ENCODE results near the gene EXOC3L1. TPM values are rescaled to one million over a fixed set of nuclear protein-coding genes. Genes with fewer than 3 reads are reported as not detected.
A peak's percentile ranks its signal among the peaks of the same experiment; 100 is the strongest.

The EXOC3L1 gene
- total and polyA plus RNA-seq, 2 of the 13 experiments (the other 11 are each of a cell fraction or from before 2014, with no cell fraction given), result 0.12 TPM; not detected in 1

DNA sequence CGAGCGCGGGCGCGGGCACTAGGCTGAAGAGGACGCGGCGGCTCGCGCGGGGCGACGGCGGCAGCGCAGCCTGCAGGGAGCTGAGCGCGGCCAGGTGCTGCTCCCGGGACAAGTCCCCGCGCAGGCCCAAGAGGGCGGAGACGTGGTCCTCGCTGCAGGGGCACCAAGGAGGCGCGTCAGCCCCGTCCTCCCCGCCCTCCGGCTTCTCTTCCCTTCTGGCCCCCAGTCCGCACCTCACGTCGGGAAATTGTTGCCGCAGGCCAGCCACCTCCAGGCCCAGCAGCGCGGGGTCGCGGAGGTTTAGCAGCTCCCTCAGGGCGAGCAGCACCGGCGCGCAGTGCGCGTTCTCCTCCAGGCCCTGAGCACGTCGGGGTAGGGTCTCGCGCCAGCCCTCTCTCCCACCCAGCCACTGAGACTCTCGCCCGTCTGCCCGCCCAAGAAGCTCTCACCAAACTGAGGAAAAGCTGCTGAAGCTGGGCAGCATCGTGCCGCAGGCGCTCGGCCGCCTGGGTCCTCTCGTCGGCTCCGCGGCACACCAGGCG is 5.4 kb downstream of the EXOC3L1 start:
- no TSS peak for BruUV-seq (replicated peaks)
- DNase-seq (ENCODE audit: low spot score) (no peak), ATAC-seq (peak; percentile 50), FAIRE-seq (no peak)
- Histone ChIP-seq H3K4me3 (replicated peaks in 1 of 3; ENCODE audit: insufficient read depth in 1 of 3, low read depth in 2 of 3, low read length in 3 of 3) (peak overlapping the region; percentile 72 to 98 (median 82)), H3K4me1 (ENCODE audit: insufficient read depth, low read length) (peaks cover 43% of the 10 kb centered on the region), H4K20me1 (ENCODE audit: insufficient read depth, low read length) (no peaks in the 10 kb centered on the region), H2AFZ (ENCODE audit: low read length) (no peak overlapping the region), H3K4me2 (ENCODE audit: low read depth, low read length) (peak overlapping the region; percentile 96), H3K9ac (ENCODE audit: insufficient read depth, low read depth, low read length) (peak overlapping the region; percentile 93), H3K79me2 (ENCODE audit: insufficient read depth, low read length) (no peaks in the 10 kb centered on the region), H3K36me3 (replicated peaks in 1 of 2; ENCODE audit: control insufficient read depth in 1 of 2, insufficient read depth in 2 of 2, low read length in 2 of 2) (no peaks in the 10 kb centered on the region), H3K9me3 (ENCODE audit: low read length) (no peaks in the 10 kb centered on the region), H3K27me3 (ENCODE audit: control insufficient read depth in 1 of 2, insufficient read depth in 2 of 2, low read length in 2 of 2) (peaks cover 6 to 7% of the 10 kb centered on the region in 2 experiments; a peak in 2 of 5 replicates), H3K27ac (ENCODE audit: extremely low read length, insufficient read depth, low read length) (peak overlapping the region; percentile 82)
- CTCF ChIA-PET (ENCODE audit: low intra/inter-chr PET ratio, low total read pairs), result interaction anchor here (0.8 to 2.7 kb wide), 6 partner anchors 10 to 229 kb away, joined by 3 to 28 read pairs (median 4); no protein-coding TSS in a partner anchor
- WGBS (ENCODE audit: low lambda C conversion rate), result 45% methylated on average over 20 of the region's 59 CpGs
- intact Hi-C loops (cut with micrococcal nuclease; ENCODE audit: unreplicated experiment) (no loop called here), in situ Hi-C loops (cut with HindIII; ENCODE audit: extremely low pct_ligation_motif_present, low pct_unique_long_range_greater_than_20kb) (no loop called here)
- POLR2A ChIA-PET, result interaction anchor here (1.0 to 2.8 kb wide), 9 partner anchors 11 to 166 kb away, joined by 4 to 18 read pairs (median 5); partner anchors contain the start of genes CBFB, FBXL8, FHOD1 and NOL3
- TF ChIP-seq, protein P1, sequence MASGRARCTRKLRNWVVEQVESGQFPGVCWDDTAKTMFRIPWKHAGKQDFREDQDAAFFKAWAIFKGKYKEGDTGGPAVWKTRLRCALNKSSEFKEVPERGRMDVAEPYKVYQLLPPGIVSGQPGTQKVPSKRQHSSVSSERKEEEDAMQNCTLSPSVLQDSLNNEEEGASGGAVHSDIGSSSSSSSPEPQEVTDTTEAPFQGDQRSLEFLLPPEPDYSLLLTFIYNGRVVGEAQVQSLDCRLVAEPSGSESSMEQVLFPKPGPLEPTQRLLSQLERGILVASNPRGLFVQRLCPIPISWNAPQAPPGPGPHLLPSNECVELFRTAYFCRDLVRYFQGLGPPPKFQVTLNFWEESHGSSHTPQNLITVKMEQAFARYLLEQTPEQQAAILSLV (CRISPR knock-in tag; IDR thresholded peaks at IDR 0.05; ENCODE audit: borderline replicate concordance), result 0 out of 2 replicates have a peak, but pooled peaks have one; percentile 5
- TF ChIP-seq ZNF616 (CRISPR knock-in tag; IDR thresholded peaks at IDR 0.05; ENCODE audit: low read depth) (0 out of 2 replicates have a peak, but pooled peaks have one; percentile 32), TOPORS (CRISPR knock-in tag; IDR thresholded peaks at IDR 0.05) (0 out of 2 replicates have a peak, but pooled peaks have one; percentile 3), HES4 (CRISPR knock-in tag; IDR thresholded peaks at IDR 0.05; ENCODE audit: borderline replicate concordance) (peak; percentile 86; the same call in 1 of the 2 replicates), RAD21 (CRISPR knock-in tag; IDR thresholded peaks at IDR 0.05) (0 out of 2 replicates have a peak, but pooled peaks have one; percentile 10), LCORL (IDR thresholded peaks at IDR 0.05) (no peak), LCORL (CRISPR knock-in tag; IDR thresholded peaks at IDR 0.05) (no peak), IRX3 (CRISPR knock-in tag; IDR thresholded peaks at IDR 0.05; ENCODE audit: borderline replicate concordance, low read depth) (0 out of 2 replicates have a peak, but pooled peaks have one; percentile 14)
- TF ChIP-seq, protein P2, sequence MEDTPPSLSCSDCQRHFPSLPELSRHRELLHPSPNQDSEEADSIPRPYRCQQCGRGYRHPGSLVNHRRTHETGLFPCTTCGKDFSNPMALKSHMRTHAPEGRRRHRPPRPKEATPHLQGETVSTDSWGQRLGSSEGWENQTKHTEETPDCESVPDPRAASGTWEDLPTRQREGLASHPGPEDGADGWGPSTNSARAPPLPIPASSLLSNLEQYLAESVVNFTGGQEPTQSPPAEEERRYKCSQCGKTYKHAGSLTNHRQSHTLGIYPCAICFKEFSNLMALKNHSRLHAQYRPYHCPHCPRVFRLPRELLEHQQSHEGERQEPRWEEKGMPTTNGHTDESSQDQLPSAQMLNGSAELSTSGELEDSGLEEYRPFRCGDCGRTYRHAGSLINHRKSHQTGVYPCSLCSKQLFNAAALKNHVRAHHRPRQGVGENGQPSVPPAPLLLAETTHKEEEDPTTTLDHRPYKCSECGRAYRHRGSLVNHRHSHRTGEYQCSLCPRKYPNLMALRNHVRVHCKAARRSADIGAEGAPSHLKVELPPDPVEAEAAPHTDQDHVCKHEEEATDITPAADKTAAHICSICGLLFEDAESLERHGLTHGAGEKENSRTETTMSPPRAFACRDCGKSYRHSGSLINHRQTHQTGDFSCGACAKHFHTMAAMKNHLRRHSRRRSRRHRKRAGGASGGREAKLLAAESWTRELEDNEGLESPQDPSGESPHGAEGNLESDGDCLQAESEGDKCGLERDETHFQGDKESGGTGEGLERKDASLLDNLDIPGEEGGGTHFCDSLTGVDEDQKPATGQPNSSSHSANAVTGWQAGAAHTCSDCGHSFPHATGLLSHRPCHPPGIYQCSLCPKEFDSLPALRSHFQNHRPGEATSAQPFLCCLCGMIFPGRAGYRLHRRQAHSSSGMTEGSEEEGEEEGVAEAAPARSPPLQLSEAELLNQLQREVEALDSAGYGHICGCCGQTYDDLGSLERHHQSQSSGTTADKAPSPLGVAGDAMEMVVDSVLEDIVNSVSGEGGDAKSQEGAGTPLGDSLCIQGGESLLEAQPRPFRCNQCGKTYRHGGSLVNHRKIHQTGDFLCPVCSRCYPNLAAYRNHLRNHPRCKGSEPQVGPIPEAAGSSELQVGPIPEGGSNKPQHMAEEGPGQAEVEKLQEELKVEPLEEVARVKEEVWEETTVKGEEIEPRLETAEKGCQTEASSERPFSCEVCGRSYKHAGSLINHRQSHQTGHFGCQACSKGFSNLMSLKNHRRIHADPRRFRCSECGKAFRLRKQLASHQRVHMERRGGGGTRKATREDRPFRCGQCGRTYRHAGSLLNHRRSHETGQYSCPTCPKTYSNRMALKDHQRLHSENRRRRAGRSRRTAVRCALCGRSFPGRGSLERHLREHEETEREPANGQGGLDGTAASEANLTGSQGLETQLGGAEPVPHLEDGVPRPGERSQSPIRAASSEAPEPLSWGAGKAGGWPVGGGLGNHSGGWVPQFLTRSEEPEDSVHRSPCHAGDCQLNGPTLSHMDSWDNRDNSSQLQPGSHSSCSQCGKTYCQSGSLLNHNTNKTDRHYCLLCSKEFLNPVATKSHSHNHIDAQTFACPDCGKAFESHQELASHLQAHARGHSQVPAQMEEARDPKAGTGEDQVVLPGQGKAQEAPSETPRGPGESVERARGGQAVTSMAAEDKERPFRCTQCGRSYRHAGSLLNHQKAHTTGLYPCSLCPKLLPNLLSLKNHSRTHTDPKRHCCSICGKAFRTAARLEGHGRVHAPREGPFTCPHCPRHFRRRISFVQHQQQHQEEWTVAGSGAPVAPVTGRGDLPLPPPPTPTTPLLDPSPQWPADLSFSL (CRISPR knock-in tag; IDR thresholded peaks at IDR 0.05), result no peak
- TF ChIP-seq, protein P3, sequence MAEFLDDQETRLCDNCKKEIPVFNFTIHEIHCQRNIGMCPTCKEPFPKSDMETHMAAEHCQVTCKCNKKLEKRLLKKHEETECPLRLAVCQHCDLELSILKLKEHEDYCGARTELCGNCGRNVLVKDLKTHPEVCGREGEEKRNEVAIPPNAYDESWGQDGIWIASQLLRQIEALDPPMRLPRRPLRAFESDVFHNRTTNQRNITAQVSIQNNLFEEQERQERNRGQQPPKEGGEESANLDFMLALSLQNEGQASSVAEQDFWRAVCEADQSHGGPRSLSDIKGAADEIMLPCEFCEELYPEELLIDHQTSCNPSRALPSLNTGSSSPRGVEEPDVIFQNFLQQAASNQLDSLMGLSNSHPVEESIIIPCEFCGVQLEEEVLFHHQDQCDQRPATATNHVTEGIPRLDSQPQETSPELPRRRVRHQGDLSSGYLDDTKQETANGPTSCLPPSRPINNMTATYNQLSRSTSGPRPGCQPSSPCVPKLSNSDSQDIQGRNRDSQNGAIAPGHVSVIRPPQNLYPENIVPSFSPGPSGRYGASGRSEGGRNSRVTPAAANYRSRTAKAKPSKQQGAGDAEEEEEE (CRISPR knock-in tag; IDR thresholded peaks at IDR 0.05; ENCODE audit: borderline replicate concordance), result no peak
- TF ChIP-seq, protein P4, sequence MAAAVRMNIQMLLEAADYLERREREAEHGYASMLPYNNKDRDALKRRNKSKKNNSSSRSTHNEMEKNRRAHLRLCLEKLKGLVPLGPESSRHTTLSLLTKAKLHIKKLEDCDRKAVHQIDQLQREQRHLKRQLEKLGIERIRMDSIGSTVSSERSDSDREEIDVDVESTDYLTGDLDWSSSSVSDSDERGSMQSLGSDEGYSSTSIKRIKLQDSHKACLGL (CRISPR knock-in tag; IDR thresholded peaks at IDR 0.05), result no peak
- TF ChIP-seq, protein P5, sequence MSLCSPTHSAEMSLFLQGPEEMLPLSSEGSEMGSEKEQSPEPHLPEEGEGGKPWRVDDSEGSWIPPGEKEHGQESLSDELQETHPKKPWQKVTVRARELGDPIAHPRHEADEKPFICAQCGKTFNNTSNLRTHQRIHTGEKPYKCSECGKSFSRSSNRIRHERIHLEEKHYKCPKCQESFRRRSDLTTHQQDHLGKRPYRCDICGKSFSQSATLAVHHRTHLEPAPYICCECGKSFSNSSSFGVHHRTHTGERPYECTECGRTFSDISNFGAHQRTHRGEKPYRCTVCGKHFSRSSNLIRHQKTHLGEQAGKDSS (CRISPR knock-in tag; IDR thresholded peaks at IDR 0.05; ENCODE audit: borderline replicate concordance, low read depth), result peak; percentile 3; the same call in 1 of the 2 replicates

Measured in HepG2 (cell line).